H9 (cell line): ENCODE data around the gene AKT3. TPM values are rescaled to one million over a fixed set of nuclear protein-coding genes. Genes with fewer than 3 reads are reported as not detected.
A peak's percentile ranks its signal among the peaks of the same experiment; 100 is the strongest.

Experiments
- DNase-seq: peaks from one replicate; pipeline ENCODE4 v3.0.0-alpha.2; 2017
- H2AFZ ChIP-seq: one replicate; pipeline ENCODE4 v1.6.1; 2013; ENCODE audit warnings: mild to moderate bottlenecking, low read length, control low read depth, moderate library complexity
- H2AK5ac ChIP-seq: 2 replicates; pipeline ENCODE4 v1.6.1; 2013; ENCODE audit warnings: low read length, control low read depth, mixed read lengths; ENCODE audit not compliant: insufficient read length
- H2BK120ac ChIP-seq: one replicate; pipeline ENCODE4 v1.6.1; 2013; ENCODE audit warnings: low read depth, mild to moderate bottlenecking, low read length, control low read depth, inconsistent platforms; ENCODE audit not compliant: poor library complexity, severe bottlenecking
- H2BK12ac ChIP-seq: 2 replicates; pipeline ENCODE4 v1.6.1; 2013; ENCODE audit warnings: low read length, control low read depth, mixed read lengths, low read depth; ENCODE audit not compliant: insufficient read length
- H2BK15ac ChIP-seq: 2 replicates; pipeline ENCODE4 v1.6.1; 2013; ENCODE audit warnings: low read depth, low read length, control low read depth
- H2BK20ac ChIP-seq: one replicate; pipeline ENCODE4 v1.6.1; 2013; ENCODE audit warnings: low read depth, mild to moderate bottlenecking, low read length, control low read depth, inconsistent platforms; ENCODE audit not compliant: poor library complexity, severe bottlenecking
- H2BK5ac ChIP-seq: 2 replicates; pipeline ENCODE4 v1.6.1; 2013; ENCODE audit warnings: low read length, control low read depth, mixed read lengths; ENCODE audit not compliant: insufficient read length
- H3K14ac ChIP-seq: 2 replicates; pipeline ENCODE4 v1.6.1; 2013; ENCODE audit warnings: low read length, control low read depth; ENCODE audit not compliant: insufficient read depth
- H3K18ac ChIP-seq: 2 replicates; pipeline ENCODE4 v1.6.1; 2013; ENCODE audit warnings: low read depth, mild to moderate bottlenecking, mixed read lengths, low read length, control low read depth; ENCODE audit not compliant: insufficient read length
- H3K23ac ChIP-seq: 2 replicates; pipeline ENCODE4 v1.6.1; 2013; ENCODE audit warnings: low read length, control low read depth, mixed read lengths, low read depth; ENCODE audit not compliant: insufficient read length
- H3K23me2 ChIP-seq: 2 replicates; pipeline ENCODE4 v1.6.1; 2013; ENCODE audit warnings: low read depth, mild to moderate bottlenecking, mixed read lengths, low read length, control low read depth; ENCODE audit not compliant: insufficient read length, poor library complexity, severe bottlenecking
- H3K27ac ChIP-seq: 2 replicates; pipeline ENCODE4 v1.5.1; 2013; ENCODE audit warnings: low read length, control low read depth, mixed read lengths, low read depth; ENCODE audit not compliant: insufficient read length
- H3K27me3 ChIP-seq: 2 replicates; pipeline ENCODE4 v1.6.1; 2013; ENCODE audit warnings: low read length, control low read depth, inconsistent platforms; ENCODE audit not compliant: insufficient read depth
- H3K4ac ChIP-seq: 2 replicates; pipeline ENCODE4 v1.6.1; 2013; ENCODE audit warnings: low read depth, mild to moderate bottlenecking, control low read depth, inconsistent platforms, low read length, moderate library complexity
- H3K4me1 ChIP-seq: 2 replicates; pipeline ENCODE4 v1.6.1; 2013; ENCODE audit warnings: low read length, control low read depth, inconsistent platforms; ENCODE audit not compliant: insufficient read depth
- H3K4me2 ChIP-seq: 2 replicates; pipeline ENCODE4 v1.6.1; 2013; ENCODE audit warnings: low read length, control low read depth, mixed read lengths; ENCODE audit not compliant: insufficient read length, insufficient read depth
- H3K56ac ChIP-seq: 2 replicates; pipeline ENCODE4 v1.6.1; 2013; ENCODE audit warnings: low read depth, mild to moderate bottlenecking, mixed read lengths, low read length, control low read depth; ENCODE audit not compliant: insufficient read length
- H3K79me1 ChIP-seq: 2 replicates; pipeline ENCODE4 v1.6.1; 2013; ENCODE audit warnings: low read depth, mild to moderate bottlenecking, moderate library complexity, low read length, control low read depth, inconsistent platforms; ENCODE audit not compliant: insufficient read depth, poor library complexity, severe bottlenecking
- H3K79me2 ChIP-seq: 2 replicates; pipeline ENCODE4 v1.6.1; 2013; ENCODE audit warnings: low read length, control low read depth, inconsistent platforms; ENCODE audit not compliant: insufficient read depth
- H3K9ac ChIP-seq: 2 replicates; pipeline ENCODE4 v1.6.1; 2013; ENCODE audit warnings: low read length, control low read depth, mixed read lengths; ENCODE audit not compliant: insufficient read length; ENCODE audit errors: extremely low read depth
- H3K9me3 ChIP-seq: one replicate; pipeline ENCODE4 v1.6.1; 2013; ENCODE audit warnings: low read depth, low read length, inconsistent platforms; ENCODE audit not compliant: control insufficient read depth
- H3T11ph ChIP-seq: one replicate; pipeline ENCODE4 v1.6.1; 2013; ENCODE audit warnings: mild to moderate bottlenecking, low read length, control low read depth, inconsistent platforms
- H4K20me1 ChIP-seq: one replicate; pipeline ENCODE4 v1.6.1; 2013; ENCODE audit not compliant: control insufficient read depth, insufficient read length, insufficient read depth
- H4K5ac ChIP-seq: 2 replicates; pipeline ENCODE4 v1.6.1; 2013; ENCODE audit warnings: low read depth, mild to moderate bottlenecking, mixed read lengths, low read length, control low read depth; ENCODE audit not compliant: insufficient read length
- H4K8ac ChIP-seq: replicated peaks from 2 replicates; pipeline ENCODE4 v1.6.1; 2013; ENCODE audit warnings: low read length, control low read depth, mixed read lengths, low read depth; ENCODE audit not compliant: insufficient read length
- H4K91ac ChIP-seq: 2 replicates; pipeline ENCODE4 v1.6.1; 2013; ENCODE audit warnings: low read depth, mild to moderate bottlenecking, moderate library complexity, mixed read lengths, low read length, control low read depth; ENCODE audit not compliant: insufficient read length
- H3K27ac Mint-ChIP-seq, 3 experiments: 2 replicates in 2 of 3; 3 replicates in 1 of 3; pipeline ENCODE4 v1.8.0; 2020 to 2021; ENCODE audit warnings: mixed read lengths in 3 of 3, mild to moderate bottlenecking in 1 of 3, moderate library complexity in 1 of 3
- H3K27me3 Mint-ChIP-seq: 2 replicates; pipeline ENCODE4 v1.8.0; 2021; ENCODE audit warnings: low read depth, mild to moderate bottlenecking, moderate library complexity, mixed read lengths
- H3K36me3 Mint-ChIP-seq, 3 experiments: 2 replicates in 2 of 3; 3 replicates in 1 of 3; pipeline ENCODE4 v1.8.0; 2020 to 2021; ENCODE audit warnings: low read depth in 3 of 3, mixed read lengths in 3 of 3; ENCODE audit not compliant: insufficient read depth in 1 of 3
- H3K4me1 Mint-ChIP-seq, 2 experiments: 2 replicates each; pipeline ENCODE4 v1.8.0; 2020; ENCODE audit warnings: mixed read lengths in 2 of 2
- H3K4me3 Mint-ChIP-seq, 2 experiments: 2 replicates in 1 of 2; 3 replicates in 1 of 2; pipeline ENCODE4 v1.8.0; 2020 to 2021; ENCODE audit warnings: mild to moderate bottlenecking in 2 of 2, mixed read lengths in 2 of 2, moderate library complexity in 1 of 2
- H3K9me3 Mint-ChIP-seq, 2 experiments: 2 replicates in 1 of 2; 3 replicates in 1 of 2; pipeline ENCODE4 v1.8.0; 2020; ENCODE audit warnings: mild to moderate bottlenecking in 2 of 2, mixed read lengths in 2 of 2, moderate library complexity in 1 of 2
- CTCF ChIP-seq: fragments of 200-600 bp; sonication (generic); conservative IDR thresholded peaks from 3 replicates; pipeline ENCODE4 v1.8.0; 2021; ENCODE audit warnings: antibody characterized with exemption, mild to moderate bottlenecking
- WGBS: extraction: QIAGEN DNeasy Blood & Tissue Kit; methylation state at CpG from one replicate; pipeline ENCODE4 v1.1.7; 2013; ENCODE audit warnings: missing lambda C conversion rate, low lambda C conversion rate, mixed read lengths; ENCODE audit not compliant: insufficient read length; ENCODE audit errors: extremely low coverage; 5-methylcytosine and 5-hydroxymethylcytosine counted together
- total RNA-seq: library from RNA; stranded (reverse); gene quantifications from 2 replicates; pipeline ENCODE4 v1.2.1, GENCODE V29; 2021

The AKT3 gene
- total RNA-seq, 1 experiment from 2014 or later, result 27.8 TPM

DNA sequence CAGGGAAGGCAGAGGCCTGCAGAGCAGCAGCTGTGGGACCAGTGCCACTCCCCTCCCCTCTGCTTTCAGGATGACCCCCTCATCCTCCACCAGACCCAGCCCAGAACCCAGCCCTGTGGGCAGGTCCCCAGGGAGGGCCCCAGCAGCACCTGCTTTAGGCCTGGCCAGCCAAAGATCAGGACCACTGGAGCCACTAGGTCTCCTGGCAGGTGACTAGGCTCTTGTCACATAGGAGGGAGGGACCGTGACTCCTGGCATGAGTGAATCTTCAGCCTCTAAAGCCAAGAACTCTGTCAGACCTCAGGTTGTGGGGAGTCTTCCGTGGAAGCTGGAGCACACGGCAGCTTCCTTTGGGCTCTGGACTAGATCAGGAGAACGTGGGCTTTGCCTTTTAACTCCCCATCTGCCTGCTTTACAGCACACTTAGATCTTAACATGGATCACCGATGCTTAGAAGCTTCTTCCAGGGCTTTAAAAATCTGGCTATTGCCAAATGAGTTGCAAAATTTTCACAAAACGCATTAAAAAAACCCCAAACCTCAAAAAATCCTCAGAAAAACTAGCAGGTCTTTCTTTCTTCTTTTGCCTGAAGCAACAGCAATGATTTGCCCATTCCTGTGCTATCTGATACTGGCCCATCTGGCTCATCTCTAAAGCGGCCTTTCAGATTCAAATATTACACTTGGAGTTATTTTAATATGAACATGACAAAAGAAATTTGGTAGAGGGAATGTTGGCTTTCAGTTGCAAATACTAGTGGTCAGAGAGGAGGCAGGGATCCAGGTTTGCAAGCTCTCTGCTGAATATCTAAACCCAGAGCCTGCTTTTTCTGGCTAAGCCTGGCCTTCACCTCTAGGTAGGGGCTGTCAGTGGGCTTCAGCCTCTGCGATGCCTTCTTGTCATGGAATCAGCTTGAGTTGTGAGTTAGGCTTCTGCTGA is 359.0 kb downstream of the AKT3 start:
- Histone ChIP-seq H2BK15ac (no peak overlapping the region), H4K8ac (no peak overlapping the region), H3K79me1 (no peaks in the 10 kb centered on the region), H3K9me3 (no peaks in the 10 kb centered on the region), H3K27ac (peak overlapping the region; percentile 89), H3K4me2 (peak overlapping the region; percentile 23), H4K20me1 (no peaks in the 10 kb centered on the region), H3K18ac (peak overlapping the region; percentile 72), H2BK5ac (peak overlapping the region; percentile 32), H3K4ac (no peak overlapping the region), H3K79me2 (no peaks in the 10 kb centered on the region), H4K5ac (no peak overlapping the region), H2BK12ac (peak overlapping the region; percentile 55), H3K14ac (0 out of 2 replicates have a peak overlapping the region, but pooled peaks have one; percentile 7), H3K23ac (no peak overlapping the region), H2AK5ac (peak overlapping the region; percentile 5), H3T11ph (no peak overlapping the region), H4K91ac (peak overlapping the region; percentile 37), H3K9ac (no peak overlapping the region), H3K27me3 (no peaks in the 10 kb centered on the region), H3K23me2 (no peaks in the 10 kb centered on the region), H2AFZ (no peak overlapping the region), H2BK120ac (no peak overlapping the region), H2BK20ac (no peak overlapping the region), H3K56ac (no peak overlapping the region), H3K4me1 (peaks cover 13% of the 10 kb centered on the region; the same call in 1 of the 2 replicates)
- Mint-ChIP-seq H3K4me3 (peak overlapping the region in 1 of 2 experiments; percentile 32; a peak in 1 of 5 replicates), H3K27me3 (no peaks in the 10 kb centered on the region), H3K4me1 (peaks cover 60 to 67% of the 10 kb centered on the region in 2 experiments), H3K27ac (peak overlapping the region; percentile 49 to 99 (median 96)), H3K9me3 (peaks cover 1 to 2% of the 10 kb centered on the region in 2 experiments; a peak in 2 of 5 replicates), H3K36me3 (peaks cover 2 to 4% (median 4%) of the 10 kb centered on the region in 3 experiments; a peak in 5 of 7 replicates)
- no CpG with 5 or more reads among the region's 8 CpGs for WGBS
- DNase-seq, result peak; percentile 73
- TF ChIP-seq CTCF, result no peak
